ENCODE measurements around the gene RNF5.

The RNF5 gene

DNA sequence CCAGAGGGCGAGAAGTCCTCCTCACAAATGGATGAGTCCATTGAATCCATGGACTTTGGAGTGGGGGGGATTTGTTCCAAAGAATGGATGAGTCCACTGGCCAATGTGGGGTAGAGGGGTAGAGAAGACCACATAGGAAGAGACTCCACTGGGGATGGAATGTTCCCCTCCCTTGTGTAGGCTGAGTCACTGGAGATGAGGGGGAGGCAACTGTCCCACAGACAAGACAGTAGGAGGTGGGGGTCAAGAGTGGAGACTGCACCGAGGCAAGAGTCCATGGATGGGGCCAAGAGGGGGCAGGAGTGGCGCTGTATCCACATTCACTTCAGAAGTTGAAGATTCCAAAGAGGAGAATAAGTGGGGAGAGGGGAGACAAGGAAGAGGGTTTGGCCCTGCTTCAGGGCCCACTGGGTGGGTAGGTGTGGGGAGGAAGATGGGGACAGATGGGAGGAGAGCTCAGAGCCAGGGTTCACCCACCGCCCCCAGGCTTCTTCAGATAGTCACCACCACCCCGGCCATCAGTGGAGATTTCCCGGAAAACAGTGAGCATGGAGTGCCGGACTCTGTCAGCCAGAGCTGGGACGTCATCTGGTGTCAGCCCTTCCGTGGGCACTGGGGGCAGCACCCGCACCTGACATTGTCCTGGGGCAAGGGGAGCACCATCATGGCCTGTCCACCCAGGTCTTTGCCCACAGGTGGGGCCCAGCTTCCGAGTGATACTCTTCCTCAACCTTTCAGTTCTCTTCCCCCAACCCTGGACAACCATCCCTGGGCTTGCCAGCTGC, 9.2 kb upstream of the RNF5 start:
- in situ Hi-C loops (cut with HindIII; ENCODE audit: low sequenced_read_pairs): no loop called here
- H3K4me3 ChIP-seq (ENCODE audit: low read depth, low read length): no peak overlapping the region
- TF ChIP-seq, protein P1, sequence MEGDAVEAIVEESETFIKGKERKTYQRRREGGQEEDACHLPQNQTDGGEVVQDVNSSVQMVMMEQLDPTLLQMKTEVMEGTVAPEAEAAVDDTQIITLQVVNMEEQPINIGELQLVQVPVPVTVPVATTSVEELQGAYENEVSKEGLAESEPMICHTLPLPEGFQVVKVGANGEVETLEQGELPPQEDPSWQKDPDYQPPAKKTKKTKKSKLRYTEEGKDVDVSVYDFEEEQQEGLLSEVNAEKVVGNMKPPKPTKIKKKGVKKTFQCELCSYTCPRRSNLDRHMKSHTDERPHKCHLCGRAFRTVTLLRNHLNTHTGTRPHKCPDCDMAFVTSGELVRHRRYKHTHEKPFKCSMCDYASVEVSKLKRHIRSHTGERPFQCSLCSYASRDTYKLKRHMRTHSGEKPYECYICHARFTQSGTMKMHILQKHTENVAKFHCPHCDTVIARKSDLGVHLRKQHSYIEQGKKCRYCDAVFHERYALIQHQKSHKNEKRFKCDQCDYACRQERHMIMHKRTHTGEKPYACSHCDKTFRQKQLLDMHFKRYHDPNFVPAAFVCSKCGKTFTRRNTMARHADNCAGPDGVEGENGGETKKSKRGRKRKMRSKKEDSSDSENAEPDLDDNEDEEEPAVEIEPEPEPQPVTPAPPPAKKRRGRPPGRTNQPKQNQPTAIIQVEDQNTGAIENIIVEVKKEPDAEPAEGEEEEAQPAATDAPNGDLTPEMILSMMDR (IDR thresholded peaks at IDR 0.05; ENCODE audit: low read depth, low read length, missing control alignments): no peak
- no peak for DNase-seq (ENCODE audit: low read depth)

- no peak for DNase-seq (ENCODE audit: low read depth)
- TF ChIP-seq, protein P1 (IDR thresholded peaks at IDR 0.05; ENCODE audit: low read depth, low read length, missing control alignments): no peak
- no peak overlapping the region for H3K4me3 ChIP-seq (ENCODE audit: low read depth, low read length)
- in situ Hi-C loops (cut with HindIII; ENCODE audit: low sequenced_read_pairs): no loop called here
Observed at GRCh38 chr6:32170294-32170693, 7.9 kb upstream of the RNF5 start.

DNA sequence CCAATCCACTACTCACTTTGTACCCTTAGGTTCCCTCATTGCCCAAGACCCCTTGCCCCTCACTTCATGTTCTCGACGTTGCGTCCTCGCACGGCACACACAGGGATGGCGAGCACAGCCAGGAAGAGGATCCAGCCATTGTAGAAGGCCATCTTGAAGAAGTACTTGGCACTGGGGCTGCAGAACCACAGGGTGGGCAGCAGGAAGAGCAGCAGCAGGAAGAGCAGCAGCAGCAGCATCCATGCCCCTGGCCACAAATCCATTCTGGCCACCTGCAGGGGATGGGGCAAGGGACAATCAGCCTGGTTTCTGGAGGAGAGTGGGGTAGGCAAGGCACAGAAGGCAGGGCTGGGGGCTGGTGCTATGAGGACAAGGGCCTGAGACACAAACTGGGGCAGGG, 7.0 kb upstream of the RNF5 start:
- TF ChIP-seq, protein P1 (IDR thresholded peaks at IDR 0.05; ENCODE audit: low read depth, low read length, missing control alignments): no peak
- DNase-seq (ENCODE audit: low read depth): no peak
- H3K4me3 ChIP-seq (ENCODE audit: low read depth, low read length): no peak overlapping the region
- in situ Hi-C loops (cut with HindIII; ENCODE audit: low sequenced_read_pairs): no loop called here

DNA sequence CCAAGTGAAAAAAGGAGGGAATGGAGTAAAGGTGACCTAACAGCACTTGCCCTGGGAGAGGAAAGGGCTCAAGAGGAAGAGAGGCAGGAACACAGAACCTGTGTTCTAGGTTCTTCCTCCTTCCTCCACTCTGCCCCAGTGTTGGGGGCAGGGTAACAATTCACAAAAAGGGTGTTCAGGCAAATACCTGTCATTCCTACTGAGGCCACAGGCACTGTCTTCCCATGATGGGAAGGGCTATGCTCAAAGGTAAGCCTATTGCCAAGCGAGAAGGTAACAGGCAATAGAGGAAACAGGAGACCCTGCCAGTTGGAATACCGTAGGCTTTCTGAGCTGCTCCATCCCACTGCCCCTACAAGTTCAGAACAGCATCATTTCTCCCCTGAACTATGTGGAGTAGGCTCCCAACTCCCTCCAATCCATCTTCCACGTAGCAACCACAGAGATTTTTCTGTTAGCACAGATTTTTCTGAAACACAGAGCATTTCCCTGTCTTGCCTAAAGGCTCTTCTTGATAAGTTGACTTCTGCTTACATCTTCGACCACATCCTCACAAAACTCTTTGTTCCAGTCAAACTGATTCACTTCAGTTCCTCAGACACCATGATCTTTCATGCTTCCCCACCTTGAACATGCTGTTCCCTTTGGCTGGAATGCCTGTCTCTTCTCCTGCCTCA, 5.0 kb upstream of the RNF5 start:
- TF ChIP-seq, protein P1 (IDR thresholded peaks at IDR 0.05; ENCODE audit: low read depth, low read length, missing control alignments): no peak
- in situ Hi-C loops (cut with HindIII; ENCODE audit: low sequenced_read_pairs): no loop called here
- no peak overlapping the region for H3K4me3 ChIP-seq (ENCODE audit: low read depth, low read length)
- no peak for DNase-seq (ENCODE audit: low read depth)

DNA sequence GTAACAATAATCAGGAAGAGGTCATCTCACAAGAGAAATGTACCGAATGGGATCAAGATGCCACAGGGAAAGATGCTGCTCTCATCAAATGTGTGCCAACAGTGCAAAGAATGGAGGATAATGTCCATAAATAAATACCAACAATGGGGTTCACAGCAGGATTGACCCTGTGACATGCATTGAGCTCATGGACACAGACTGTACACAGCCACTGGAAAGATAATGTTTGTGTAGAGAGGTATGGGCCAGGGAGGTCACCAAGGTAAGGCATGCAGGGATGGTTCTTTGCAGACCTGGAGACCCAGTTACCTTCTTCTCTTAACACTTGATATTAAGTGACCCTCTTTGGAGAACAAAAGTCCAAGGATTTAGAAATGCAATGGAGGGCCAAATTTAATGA, 3.8 kb upstream of the RNF5 start:
- TF ChIP-seq, protein P1 (IDR thresholded peaks at IDR 0.05; ENCODE audit: low read depth, low read length, missing control alignments): no peak
- no peak overlapping the region for H3K4me3 ChIP-seq (ENCODE audit: low read depth, low read length)
- DNase-seq (ENCODE audit: low read depth): no peak
- in situ Hi-C loops (cut with HindIII; ENCODE audit: low sequenced_read_pairs): no loop called here

DNA sequence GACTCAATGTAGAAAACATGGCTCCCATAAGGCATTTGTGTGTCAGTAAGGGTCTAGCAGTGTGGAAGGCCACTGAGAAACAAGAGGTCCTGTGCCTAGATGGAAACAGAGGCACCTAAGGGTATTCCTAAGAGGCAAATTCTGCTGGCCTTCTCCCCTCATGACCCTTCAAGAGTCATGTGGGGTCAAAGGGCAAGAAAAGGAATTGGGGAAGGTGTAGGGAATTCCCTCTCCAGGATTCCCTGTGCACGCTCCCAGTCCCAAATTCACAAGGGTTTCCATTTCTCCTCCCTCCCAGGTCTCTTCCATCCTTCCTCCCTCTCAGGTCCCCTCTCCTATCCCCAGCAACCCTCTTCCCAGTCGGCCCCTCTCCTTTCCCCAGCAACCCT, 2.9 kb upstream of the RNF5 start:
- in situ Hi-C loops (cut with HindIII; ENCODE audit: low sequenced_read_pairs): no loop called here

More for the DNA sequence above, 2.9 kb upstream of the RNF5 start:
- TF ChIP-seq, protein P1 (IDR thresholded peaks at IDR 0.05; ENCODE audit: low read depth, low read length, missing control alignments): no peak
- DNase-seq (ENCODE audit: low read depth): no peak
- peak overlapping the region; percentile 100 for H3K4me3 ChIP-seq (ENCODE audit: low read depth, low read length)

Data from astrocyte of the cerebellum (primary cell).